Measurements from ENCODE around the gene ATP5ME.
"Not testable (repeated sequence)": the region's sequence is repeated elsewhere in the genome, so short reads cannot be mapped to it uniquely, and the experiment has no call there.

The ATP5ME gene

DNA sequence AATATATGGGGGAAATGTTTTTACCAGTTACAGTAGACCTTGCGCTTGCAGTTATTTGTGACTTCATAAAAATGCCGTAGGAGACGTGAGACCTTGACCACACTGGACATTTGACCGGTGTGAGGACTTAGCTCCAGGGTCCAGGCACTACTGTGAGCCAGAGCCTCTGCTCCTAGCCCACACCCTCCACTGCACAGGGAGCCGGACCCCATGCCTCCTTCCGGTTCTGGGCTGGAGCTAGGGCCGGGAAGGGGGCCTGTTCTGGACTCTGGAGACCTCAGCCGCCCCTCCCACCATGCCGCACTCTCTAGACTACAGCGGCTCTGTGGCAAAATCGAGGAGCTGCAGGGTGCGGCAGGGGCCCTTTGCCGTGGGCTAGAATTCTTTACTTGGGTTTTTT is 36.8 kb upstream of the ATP5ME start:
- no peaks in the 10 kb centered on the region for H3K36me3 ChIP-seq (ENCODE audit: control insufficient read depth, insufficient read depth, low read length)
- no peak overlapping the region for H3K4me3 ChIP-seq (ENCODE audit: low read depth, low read length)
- no peaks in the 10 kb centered on the region for H3K9me3 ChIP-seq (ENCODE audit: control insufficient read depth, insufficient read depth, low read length)
- H3K27me3 ChIP-seq (ENCODE audit: control insufficient read depth, insufficient read depth, low read length), result no peaks in the 10 kb centered on the region
- no peaks in the 10 kb centered on the region for H3K4me1 ChIP-seq (ENCODE audit: control insufficient read depth, insufficient read depth, low read length)
- no peak overlapping the region for H3K9ac ChIP-seq (ENCODE audit: low read depth, low read length)

DNA sequence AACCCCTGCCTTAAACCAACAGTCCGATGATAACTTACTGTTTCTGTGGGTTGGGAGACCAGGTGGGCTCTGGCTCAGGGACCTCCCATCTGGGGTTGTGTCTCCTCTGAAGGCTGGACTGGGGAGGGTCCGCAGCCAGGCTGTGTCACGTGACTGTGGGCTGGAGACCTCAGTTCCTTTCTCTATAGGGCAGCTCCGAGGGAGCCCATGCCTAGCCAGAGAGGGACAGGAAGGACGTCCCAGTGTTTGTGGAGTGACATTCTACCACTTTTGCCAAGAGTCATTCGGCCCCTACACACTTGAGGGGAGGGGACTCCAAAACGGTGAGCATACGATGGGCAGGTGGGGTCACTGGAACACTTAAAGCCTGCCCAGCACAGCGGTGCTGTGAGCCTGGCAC is 36.0 kb upstream of the ATP5ME start:
- Histone ChIP-seq H3K36me3 (ENCODE audit: control insufficient read depth, insufficient read depth, low read length) (no peaks in the 10 kb centered on the region), H3K9me3 (ENCODE audit: control insufficient read depth, insufficient read depth, low read length) (no peaks in the 10 kb centered on the region), H3K27me3 (ENCODE audit: control insufficient read depth, insufficient read depth, low read length) (peaks cover under 1% of the 10 kb centered on the region), H3K9ac (ENCODE audit: low read depth, low read length) (no peak overlapping the region), H3K4me1 (ENCODE audit: control insufficient read depth, insufficient read depth, low read length) (no peaks in the 10 kb centered on the region), H3K4me3 (ENCODE audit: low read depth, low read length) (no peak overlapping the region)

DNA sequence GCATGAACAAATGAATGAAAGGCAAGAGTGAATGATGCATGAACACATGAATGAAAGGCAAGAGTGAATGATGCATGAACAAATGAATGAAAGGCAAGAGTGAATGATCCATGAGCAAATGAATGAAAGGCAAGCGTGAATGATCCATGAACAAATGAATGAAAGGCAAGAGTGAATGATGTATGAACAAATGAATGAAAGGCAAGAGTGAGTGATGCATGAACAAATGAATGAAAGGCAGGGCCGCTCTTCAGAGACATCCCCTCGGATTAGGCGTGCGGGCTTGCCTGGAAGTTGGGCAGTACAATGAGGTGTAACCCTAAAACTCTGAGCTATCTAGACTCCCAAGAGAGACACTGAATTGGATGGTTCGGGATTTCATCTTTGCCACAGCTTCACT is 35.3 kb upstream of the ATP5ME start:
- Histone ChIP-seq H3K9ac (ENCODE audit: low read depth, low read length) (no peak overlapping the region), H3K27me3 (ENCODE audit: control insufficient read depth, insufficient read depth, low read length) (peaks cover 5% of the 10 kb centered on the region), H3K36me3 (ENCODE audit: control insufficient read depth, insufficient read depth, low read length) (no peaks in the 10 kb centered on the region)

DNA sequence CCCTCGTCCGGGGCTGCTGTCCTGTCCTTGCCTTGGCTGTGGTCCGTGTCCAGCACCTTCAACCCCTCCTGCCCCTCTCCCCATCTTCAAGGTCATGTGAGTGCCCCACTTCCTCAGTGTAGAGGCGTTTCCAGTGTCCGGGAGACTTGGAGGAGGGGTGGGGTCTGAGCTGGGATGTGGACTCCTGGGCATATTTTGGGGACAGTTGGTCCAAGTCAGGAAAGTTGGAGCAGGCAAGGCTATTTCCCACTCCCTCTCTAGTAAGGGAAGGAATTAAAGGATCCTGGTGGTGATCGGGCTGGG is 34.5 kb upstream of the ATP5ME start:
- H3K4me1 ChIP-seq (ENCODE audit: control insufficient read depth, insufficient read depth, low read length), result no peaks in the 10 kb centered on the region
- H3K9me3 ChIP-seq (ENCODE audit: control insufficient read depth, insufficient read depth, low read length), result no peaks in the 10 kb centered on the region
- H3K36me3 ChIP-seq (ENCODE audit: control insufficient read depth, insufficient read depth, low read length), result no peaks in the 10 kb centered on the region
- H3K9ac ChIP-seq (ENCODE audit: low read depth, low read length), result no peak overlapping the region
- H3K4me3 ChIP-seq (ENCODE audit: low read depth, low read length), result no peak overlapping the region
- H3K27me3 ChIP-seq (ENCODE audit: control insufficient read depth, insufficient read depth, low read length), result peaks cover 5% of the 10 kb centered on the region

More for the DNA sequence above, 35.3 kb upstream of the ATP5ME start:
- Histone ChIP-seq H3K9me3 (ENCODE audit: control insufficient read depth, insufficient read depth, low read length) (no peaks in the 10 kb centered on the region), H3K4me1 (ENCODE audit: control insufficient read depth, insufficient read depth, low read length) (no peaks in the 10 kb centered on the region), H3K4me3 (ENCODE audit: low read depth, low read length) (no peak overlapping the region)

DNA sequence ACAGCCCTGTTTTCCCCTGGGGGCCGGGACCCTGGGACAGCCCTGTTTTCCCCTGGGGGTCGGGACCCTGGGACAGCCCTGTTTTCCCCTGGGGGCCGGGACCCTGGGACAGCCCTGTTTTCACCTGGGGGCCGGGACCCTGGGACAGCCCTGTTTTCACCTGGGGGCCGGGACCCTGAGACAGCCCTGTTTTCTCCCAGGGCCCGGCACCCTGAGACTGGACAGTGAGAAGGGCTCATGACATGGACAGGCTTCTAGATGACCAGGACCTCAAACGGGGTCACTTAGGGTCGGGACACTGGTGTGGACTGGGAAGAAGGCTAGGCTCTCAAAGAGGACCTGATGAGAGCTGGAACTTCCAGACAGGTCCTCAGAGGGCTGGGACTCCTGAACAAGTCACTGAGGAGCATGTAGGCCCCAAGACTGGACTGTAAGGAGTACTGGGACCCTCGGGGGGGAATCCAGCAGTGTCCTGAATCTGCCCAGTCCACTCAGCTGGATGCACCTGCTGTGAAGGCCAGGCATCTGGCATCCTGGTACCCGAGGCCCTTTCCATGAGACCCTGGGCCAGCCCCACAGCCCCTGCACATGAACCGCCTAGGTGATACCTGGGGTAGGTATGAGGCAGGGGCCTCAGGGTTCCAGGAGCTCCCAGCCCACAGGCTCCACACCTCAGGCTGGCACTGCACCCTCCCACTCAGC is 34.0 kb upstream of the ATP5ME start:
- Histone ChIP-seq H3K4me1 (ENCODE audit: control insufficient read depth, insufficient read depth, low read length) (no peaks in the 10 kb centered on the region), H3K27me3 (ENCODE audit: control insufficient read depth, insufficient read depth, low read length) (peaks cover 5% of the 10 kb centered on the region), H3K9me3 (ENCODE audit: control insufficient read depth, insufficient read depth, low read length) (no peaks in the 10 kb centered on the region), H3K9ac (ENCODE audit: low read depth, low read length) (no peak overlapping the region), H3K4me3 (ENCODE audit: low read depth, low read length) (no peak overlapping the region), H3K36me3 (ENCODE audit: control insufficient read depth, insufficient read depth, low read length) (no peaks in the 10 kb centered on the region)

DNA sequence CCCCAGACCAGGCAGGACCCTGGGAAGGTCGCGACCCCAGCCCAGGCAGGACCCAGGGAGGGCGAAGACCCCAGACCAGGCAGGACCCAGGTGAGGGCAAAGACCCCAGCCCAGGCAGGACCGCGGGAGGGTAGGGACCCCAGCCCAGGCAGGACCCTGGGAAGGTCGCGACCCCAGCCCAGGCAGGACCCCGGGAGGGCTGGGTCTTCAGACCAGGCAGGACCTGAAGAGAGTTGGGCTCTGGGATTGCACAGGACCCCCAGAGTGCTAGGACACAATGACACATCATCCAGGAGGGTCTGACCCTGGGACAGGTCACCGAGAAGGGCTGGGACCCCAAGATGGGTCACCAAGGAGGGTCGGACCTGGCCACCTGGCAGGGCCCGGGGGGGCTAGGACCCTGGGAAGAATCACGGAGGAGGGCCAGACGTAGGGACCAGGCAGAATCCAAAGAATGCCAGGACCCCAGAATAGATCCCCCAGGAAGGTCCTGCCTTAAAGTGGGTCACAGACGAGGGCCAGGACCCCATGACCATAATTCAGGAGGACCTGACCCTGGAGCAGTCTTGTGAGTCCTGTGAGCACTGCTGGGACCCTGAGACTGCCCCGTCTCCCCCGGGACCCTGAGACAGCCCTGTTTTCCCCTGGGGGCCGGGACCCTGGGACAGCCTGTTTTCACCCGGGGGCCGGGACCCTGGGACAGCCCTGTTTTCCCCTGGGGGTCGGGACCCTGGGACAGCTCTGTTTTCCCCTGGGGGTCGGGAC is 32.9 kb upstream of the ATP5ME start:
- H3K9me3 ChIP-seq (ENCODE audit: control insufficient read depth, insufficient read depth, low read length), result no peaks in the 10 kb centered on the region
- no peaks in the 10 kb centered on the region for H3K4me1 ChIP-seq (ENCODE audit: control insufficient read depth, insufficient read depth, low read length)
- peaks cover 5% of the 10 kb centered on the region for H3K27me3 ChIP-seq (ENCODE audit: control insufficient read depth, insufficient read depth, low read length)
- no peaks in the 10 kb centered on the region for H3K36me3 ChIP-seq (ENCODE audit: control insufficient read depth, insufficient read depth, low read length)
- no peak overlapping the region for H3K9ac ChIP-seq (ENCODE audit: low read depth, low read length)
- peak overlapping the region; percentile 32 for H3K4me3 ChIP-seq (ENCODE audit: low read depth, low read length)

DNA sequence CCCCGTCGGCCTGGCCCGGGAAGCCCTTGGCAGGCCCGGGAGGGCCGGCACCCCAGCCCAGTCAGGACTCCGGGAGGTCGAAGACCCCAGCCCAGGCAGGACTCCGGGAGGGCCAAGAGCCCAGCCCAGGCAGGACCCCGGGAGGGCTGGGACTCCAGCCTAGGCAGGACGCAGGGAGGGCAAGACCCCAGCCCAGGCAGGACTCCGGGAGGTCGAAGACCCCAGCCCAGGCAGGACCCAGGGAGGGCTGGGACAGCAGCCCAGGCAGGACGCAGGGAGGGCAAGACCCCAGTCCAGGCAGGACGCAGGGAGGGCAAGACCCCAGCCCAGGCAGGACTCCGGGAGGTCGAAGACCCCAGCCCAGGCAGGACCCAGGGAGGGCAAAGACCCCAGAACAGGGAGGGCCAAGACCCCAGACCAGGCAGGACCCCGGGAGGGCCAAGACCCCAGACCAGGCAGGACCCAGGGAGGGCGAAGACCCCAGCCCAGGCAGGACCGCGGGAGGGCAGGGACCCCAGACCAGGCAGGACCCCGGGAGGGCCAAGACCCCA is 32.1 kb upstream of the ATP5ME start:
- not testable (repeated sequence) for H3K9me3 ChIP-seq (ENCODE audit: control insufficient read depth, insufficient read depth, low read length); H3K36me3 ChIP-seq (ENCODE audit: control insufficient read depth, insufficient read depth, low read length); H3K27me3 ChIP-seq (ENCODE audit: control insufficient read depth, insufficient read depth, low read length); H3K4me1 ChIP-seq (ENCODE audit: control insufficient read depth, insufficient read depth, low read length)
- peak overlapping the region; percentile 65 for H3K4me3 ChIP-seq (ENCODE audit: low read depth, low read length)
- peak overlapping the region; percentile 92 for H3K9ac ChIP-seq (ENCODE audit: low read depth, low read length)

DNA sequence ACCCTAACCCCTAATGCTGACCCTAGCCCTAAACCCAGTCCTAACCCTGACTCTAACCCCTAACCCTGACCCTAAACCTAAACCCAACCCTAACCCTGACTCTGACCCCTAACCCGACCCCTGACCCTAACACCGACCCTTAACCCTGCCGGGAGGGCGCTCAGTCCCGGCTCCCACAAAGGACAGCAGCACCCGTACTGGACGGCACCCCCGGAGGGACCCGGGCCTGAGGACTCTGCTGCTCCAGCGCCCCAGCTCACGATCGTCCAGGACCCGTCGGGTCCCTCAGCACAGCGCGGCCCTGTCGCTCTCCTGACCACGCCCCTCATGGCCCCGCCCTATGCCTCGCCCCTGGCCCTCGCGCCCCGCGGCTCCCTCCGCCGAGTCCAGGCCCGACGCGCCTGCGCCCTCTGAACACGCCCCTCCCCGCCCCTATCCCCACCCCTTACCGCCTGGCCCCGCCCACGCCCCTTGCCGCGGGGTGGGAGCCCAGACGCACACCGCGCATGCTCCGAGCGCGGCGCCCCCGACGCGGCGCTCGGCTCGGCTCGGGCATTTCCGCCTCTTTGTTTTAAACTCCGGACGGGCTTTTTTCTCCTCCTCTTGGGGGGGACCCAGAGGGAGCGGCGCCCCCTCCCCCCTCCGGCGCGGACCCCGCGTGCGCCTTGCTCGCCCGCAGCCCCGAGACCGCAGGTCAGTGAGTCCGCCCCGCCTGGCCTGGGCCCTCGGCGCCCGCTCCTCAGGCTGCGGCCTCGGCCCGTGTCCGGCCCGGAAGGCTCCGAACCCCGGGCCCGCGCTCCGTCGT is 31.4 kb upstream of the ATP5ME start, which contains the start of gene PCGF3:
Gene PCGF3, plus strand, starts transcription at position 555 of the 805 bp plus-strand sequence. CDS start 27,849 bp downstream, outside the sequence.
- Histone ChIP-seq H3K4me3 (ENCODE audit: low read depth, low read length) (peak within 1 kb of the TSS; percentile 65), H3K9ac (ENCODE audit: low read depth, low read length) (peak within 1 kb of the TSS; percentile 92), H3K36me3 (ENCODE audit: control insufficient read depth, insufficient read depth, low read length) (no peaks in the 10 kb centered on the region), H3K9me3 (ENCODE audit: control insufficient read depth, insufficient read depth, low read length) (no peaks in the 10 kb centered on the region), H3K27me3 (ENCODE audit: control insufficient read depth, insufficient read depth, low read length) (peaks cover 5% of the 10 kb centered on the region), H3K4me1 (ENCODE audit: control insufficient read depth, insufficient read depth, low read length) (no peaks in the 10 kb centered on the region)

DNA sequence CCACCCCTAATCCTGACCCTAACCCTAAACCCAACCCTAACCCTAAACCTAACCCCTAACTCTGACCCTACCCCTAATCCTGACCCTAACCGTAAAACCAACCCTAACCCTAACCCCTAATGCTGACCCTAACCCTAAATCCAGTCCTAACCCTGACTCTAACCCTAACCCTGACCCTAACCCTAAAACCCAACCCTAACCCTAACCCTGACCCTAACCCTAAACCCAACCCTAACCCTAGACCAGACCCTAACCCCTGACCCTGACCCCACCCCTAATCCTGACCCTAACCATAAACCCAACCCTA is 30.8 kb upstream of the ATP5ME start:
- H3K4me3 ChIP-seq (ENCODE audit: low read depth, low read length), result peak overlapping the region; percentile 52

DNA sequence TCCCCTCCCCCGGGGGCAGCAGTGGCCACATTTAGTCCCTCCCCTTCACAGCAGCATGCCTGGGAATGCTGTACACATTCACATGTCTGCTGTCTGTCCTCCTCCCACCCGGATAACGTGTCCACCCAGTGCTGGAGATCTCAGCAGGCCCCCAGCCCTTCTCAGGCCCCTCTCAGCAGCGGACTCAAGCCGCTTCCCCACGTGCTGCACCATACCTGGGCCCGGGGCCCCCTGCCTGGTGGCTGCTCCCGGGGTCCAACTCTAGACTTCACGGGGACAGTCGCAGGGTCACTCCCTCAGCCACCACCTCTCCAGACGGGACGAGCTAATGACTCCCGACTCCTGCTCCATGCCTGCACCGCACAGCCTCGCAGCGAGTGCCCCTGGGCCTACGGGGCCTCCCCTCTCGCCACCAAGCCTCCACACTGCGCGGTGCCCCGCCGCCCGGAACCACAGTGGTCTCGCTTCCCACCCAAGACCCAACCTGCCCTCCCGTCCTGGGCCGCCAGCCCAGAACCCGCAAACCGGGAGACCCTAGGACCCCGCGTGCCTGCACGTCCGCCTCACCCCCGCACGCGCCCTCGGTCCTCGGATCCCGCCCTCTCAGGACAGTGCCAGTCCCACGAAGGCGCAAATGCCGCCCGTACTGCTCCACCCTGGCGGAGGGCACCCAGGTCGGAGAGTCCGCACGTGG is 30.3 kb upstream of the ATP5ME start:
- Histone ChIP-seq H3K4me1 (ENCODE audit: control insufficient read depth, insufficient read depth, low read length) (no peaks in the 10 kb centered on the region), H3K4me3 (ENCODE audit: low read depth, low read length) (no peak overlapping the region), H3K27me3 (ENCODE audit: control insufficient read depth, insufficient read depth, low read length) (peaks cover 5% of the 10 kb centered on the region), H3K36me3 (ENCODE audit: control insufficient read depth, insufficient read depth, low read length) (no peaks in the 10 kb centered on the region), H3K9ac (ENCODE audit: low read depth, low read length) (no peak overlapping the region), H3K9me3 (ENCODE audit: control insufficient read depth, insufficient read depth, low read length) (no peaks in the 10 kb centered on the region)

More for the DNA sequence above, 30.8 kb upstream of the ATP5ME start:
- Histone ChIP-seq H3K9me3 (ENCODE audit: control insufficient read depth, insufficient read depth, low read length) (no peaks in the 10 kb centered on the region), H3K4me1 (ENCODE audit: control insufficient read depth, insufficient read depth, low read length) (no peaks in the 10 kb centered on the region), H3K36me3 (ENCODE audit: control insufficient read depth, insufficient read depth, low read length) (no peaks in the 10 kb centered on the region), H3K9ac (ENCODE audit: low read depth, low read length) (no peak overlapping the region), H3K27me3 (ENCODE audit: control insufficient read depth, insufficient read depth, low read length) (peaks cover 5% of the 10 kb centered on the region)

All from iPS-15b (cell line).